Effector CD4-positive, alpha-beta T cell (primary cell): ENCODE results near the gene HDAC7.
"Not testable (repeated sequence)": the region's sequence is repeated elsewhere in the genome, so short reads cannot be mapped to it uniquely, and the experiment has no call there.

Experiments
- DNase-seq: peaks from one replicate; pipeline ENCODE4 v3.0.0-alpha.2; 2020

Gene HDAC7

GRCh38 chr12:47848853-47849252 is 29.1 kb upstream of the HDAC7 start:
- DNase-seq, result no peak

GRCh38 chr12:47846294-47846996 is 26.7 kb upstream of the HDAC7 start:
- DNase-seq, result no peak

DNA sequence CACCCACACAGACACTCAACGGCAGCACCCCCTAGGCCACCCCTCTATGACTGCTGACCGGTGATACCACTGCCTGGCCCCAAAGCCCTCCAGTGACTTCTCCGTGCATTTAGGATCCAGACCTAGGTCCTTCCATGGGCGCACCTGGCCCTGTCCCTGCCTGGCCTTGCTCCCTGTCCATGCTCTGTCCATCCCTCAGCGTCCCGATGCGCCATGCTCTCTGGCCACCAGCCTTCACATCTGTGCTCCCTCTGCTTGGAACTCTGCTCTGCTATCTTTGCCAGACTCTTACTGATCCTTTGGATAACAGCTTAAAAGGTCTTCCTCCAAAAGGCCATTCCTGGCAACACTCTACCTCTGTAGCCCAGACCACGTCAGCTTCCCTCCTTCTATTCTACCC is 25.4 kb upstream of the HDAC7 start:
- no peak for DNase-seq

DNA sequence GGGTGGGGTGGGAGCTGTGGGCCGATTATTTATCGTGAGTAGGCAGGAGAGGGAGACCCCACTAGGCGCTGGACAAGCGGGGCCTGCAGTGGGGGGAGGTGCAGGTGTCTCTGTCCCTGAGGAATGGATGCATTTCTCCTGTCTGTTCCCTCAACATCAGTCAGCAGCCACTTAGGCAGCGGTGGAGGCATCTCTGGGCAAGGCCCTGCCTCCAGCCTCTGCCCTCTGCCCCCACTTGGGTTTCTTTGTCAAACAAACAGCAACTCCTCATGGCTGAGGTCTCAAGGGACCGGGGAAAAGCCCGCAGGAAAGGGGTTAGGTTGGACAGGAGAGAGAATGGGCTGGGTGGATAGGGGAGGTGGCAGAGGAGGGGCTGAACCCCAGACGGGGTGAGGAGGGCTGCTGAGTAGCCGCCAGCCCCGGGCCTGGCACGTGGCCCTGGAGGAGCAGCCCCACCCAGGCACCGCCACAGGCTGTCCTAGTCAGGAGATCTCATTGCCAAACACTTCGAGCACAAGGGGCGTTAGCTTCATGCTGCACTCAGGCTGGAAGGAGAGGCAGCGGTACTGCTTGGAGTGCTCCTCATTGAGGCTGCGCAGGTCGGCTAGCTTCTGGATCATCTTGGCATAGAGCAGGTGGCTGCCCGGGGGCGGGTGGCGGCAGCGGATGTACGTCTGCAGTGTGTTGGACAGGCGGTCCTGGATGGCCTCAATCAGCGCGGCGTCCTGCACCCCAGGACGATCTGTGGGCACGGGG is 24.7 kb upstream of the HDAC7 start:
- DNase-seq, result no peak

DNA sequence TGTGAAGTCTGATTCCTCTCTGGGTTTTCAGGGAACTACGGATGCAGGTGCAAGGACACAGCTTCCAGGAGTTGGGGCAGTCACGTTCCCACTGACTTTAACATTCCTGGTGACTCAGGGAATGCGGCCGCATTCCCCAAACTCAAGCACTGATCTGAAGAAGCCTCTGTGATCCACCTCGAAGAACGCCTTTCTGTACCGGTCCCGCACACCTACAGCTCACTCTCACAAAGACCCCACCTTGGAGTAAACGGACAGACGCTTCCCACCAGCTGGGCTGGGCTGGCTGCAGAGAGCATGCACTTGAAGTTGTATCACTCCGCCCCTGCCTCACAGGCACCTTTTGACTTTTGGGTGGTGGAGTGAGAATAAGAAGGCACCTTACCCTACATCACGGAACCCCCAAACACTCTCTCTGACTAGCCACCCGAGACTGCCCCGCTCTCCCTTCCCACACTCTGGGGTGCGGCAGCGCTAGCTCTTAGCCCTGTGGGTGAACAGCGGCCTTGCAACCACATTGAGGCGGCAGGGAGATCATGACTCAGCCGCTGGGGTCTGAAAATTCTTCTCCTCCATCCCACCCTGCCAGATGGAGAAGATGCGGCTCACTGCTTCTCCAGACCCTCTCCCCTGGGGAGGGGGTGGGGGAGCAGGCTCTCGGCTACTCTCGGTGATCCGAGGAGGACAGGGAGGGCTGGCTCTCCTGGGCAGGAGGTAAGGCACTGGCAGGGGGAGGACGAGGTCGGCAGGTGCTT is 23.7 kb upstream of the HDAC7 start:
- no peak for DNase-seq

- not testable (repeated sequence) for DNase-seq
Measured at GRCh38 chr12:47842543-47842942, 22.8 kb upstream of the HDAC7 start.

DNA sequence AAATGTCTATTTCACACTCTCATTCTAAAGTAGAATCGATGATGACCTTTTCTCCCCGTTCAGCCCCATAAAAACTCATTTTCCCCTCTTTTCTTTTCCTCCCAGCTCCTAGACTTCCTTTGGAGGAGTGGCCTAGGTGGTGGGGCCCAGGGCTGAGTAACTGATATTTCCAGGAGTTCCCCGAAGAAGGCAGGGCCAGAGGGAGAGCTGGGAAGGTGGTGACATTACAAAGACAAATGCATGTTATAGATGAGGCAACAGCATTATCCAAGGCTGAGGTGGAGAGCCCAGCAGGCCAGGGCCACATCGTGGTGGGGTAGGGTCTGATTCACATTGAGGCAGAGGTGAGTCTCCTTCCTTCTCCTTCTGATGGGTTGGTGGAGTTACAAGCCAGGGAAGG is 22.2 kb upstream of the HDAC7 start:
- no peak for DNase-seq

DNA sequence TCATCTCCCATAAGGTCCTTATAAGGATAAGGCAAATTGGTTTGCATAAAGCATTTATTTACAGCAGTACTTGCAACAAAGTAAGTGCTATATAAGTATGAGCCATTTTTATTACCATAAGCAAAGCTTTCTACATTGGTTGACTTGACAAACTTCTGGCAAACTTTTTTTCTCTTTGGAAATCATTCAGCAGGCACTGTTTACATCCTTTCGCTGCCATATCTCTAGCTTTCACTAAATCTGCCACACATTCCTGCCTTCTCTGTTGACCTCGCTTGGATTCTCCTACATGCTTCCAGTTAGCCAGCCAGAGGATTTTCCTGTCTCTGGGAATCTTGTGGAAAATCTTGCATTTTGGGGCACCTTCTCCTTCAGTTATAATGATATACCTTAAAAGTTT is 21.8 kb upstream of the HDAC7 start:
- no peak for DNase-seq

DNA sequence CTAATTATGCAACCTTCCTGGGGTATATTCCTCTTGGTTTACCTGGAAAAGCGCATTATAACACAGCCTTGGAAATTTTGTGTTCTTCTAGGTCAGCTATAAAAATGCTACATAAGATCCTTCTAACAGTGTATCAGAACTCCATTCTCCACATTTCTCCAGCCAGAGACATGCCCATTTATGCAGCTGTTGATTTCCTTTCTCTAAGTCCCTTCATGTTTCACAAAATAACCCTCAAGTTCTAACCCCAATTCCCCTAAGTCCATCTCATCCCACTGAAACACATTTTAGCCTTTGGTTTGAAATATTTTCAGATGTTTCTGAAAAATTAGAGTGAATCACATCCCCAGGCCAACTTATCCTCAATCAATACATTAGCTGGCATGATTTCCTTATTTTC is 20.9 kb upstream of the HDAC7 start:
- no peak for DNase-seq

- DNase-seq, result no peak
Measured at GRCh38 chr12:47839214-47839876, 19.6 kb upstream of the HDAC7 start.

DNA sequence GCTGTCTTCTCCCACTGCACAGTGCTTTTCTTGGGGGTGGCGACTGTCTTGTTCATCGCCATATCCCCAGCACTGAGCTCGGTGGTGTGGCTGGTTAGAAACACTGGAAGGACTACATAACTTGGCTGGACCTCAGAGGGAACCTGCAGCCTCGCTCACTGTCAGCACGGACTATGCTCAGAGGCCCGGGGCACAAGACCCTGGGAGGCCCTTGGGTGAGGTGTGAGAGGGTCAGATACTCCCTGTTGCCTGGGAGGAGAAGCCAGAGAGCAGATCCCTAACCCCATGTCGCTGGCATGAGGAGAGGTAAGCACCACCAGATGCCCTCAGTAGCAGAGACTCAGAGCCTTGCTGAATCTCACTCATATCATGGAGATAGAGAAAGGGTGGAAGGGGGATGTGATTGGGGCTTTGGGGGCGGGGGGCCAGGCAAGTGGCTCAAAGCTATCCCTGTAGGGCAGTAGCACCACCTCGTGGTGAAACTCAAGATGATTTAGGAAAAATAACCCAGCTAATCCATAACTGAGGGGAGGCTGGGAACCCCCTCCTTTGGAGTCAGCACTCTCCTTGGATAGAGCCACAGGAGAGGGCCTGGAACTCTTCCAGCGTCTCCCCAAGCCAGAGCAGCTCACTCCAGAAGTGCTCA is 18.7 kb upstream of the HDAC7 start:
- DNase-seq, result no peak

DNA sequence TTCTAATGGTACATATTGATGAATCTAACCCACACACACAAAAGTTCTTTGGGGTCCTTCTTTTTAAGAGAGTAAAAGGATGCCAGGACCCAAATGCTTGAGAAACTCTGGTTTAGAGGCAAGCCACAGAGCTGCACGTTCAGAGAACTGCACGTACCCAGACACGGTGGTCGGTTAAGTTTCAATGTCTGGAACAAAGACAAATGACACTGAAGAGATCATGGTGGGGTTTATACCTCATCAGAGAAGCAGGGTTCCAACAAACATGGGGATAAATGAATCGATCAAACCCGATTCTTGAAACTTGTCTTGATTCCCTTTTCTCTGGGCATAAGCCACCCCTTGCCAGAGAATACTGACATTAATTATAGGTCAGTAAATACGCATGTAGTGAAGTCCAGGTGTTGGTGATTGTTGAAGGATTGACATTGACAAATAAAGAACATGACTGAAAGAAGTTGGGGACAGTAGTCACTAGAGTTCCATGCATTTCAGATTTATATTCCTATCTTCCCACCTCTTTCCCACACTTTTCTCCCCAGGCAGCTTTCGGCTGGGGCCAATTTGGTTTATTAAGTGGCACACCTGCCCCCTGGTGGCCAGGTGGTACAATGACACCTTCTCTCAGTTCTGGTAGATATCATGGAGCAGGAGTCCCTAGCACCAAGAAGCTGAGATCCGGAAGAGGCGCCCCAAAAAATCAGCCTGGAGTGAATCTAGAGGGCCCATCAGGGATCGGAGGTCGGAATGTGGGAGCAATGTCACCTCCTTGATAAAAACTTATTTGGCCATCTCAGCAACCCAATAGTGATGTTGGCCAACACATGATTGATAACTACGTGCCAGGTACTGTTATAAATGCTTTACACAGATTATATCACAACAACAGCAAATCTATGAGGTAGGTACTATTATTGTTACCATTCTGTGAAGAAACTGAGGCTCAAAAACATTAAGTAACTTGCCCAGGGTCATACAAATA is 17.8 kb upstream of the HDAC7 start:
- DNase-seq, result peak; percentile 57

DNA sequence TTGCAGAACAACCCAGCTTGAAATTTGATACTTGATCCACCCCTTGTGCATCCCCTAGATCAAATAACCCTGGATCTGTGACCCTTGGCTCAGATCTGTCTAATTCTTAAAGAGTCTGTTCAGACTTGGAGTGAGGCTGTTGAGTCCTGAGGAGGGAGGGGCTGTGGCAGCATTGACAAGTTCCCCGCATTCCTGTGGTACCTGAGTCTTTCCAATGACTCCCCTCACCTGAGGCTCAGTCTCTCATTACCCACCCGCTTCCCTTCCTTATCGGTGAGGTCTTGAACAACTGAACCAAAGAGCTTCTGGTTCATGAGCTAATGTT is 16.1 kb upstream of the HDAC7 start:
- no peak for DNase-seq

- no peak for DNase-seq
Measured at GRCh38 chr12:47835006-47835830, 15.5 kb upstream of the HDAC7 start.

GRCh38 chr12:47834199-47834903 is 14.6 kb upstream of the HDAC7 start:
- no peak for DNase-seq

DNA sequence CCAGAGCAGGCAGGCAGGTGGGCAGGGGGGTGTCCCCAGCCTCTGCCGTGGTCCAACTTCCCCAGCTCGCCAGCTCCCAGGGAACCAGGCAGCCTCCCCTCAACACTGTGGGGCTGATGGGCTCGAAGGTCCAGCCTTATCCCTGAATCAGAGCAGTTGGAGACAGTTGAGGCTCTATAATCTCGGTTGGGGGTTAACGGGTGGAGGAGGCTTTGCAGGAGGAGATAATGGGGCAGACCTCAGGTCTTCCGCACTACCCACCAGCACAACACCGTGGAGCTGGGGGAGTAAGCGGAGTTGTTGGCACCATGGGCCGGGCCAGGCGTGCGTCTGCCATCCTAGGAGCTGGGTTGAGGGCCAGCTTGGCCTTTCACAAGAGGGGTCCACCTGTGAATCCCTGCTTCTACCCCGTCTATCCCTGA is 13.9 kb upstream of the HDAC7 start:
- no peak for DNase-seq

- DNase-seq, result no peak
Measured at GRCh38 chr12:47832263-47832933, 12.7 kb upstream of the HDAC7 start.

DNA sequence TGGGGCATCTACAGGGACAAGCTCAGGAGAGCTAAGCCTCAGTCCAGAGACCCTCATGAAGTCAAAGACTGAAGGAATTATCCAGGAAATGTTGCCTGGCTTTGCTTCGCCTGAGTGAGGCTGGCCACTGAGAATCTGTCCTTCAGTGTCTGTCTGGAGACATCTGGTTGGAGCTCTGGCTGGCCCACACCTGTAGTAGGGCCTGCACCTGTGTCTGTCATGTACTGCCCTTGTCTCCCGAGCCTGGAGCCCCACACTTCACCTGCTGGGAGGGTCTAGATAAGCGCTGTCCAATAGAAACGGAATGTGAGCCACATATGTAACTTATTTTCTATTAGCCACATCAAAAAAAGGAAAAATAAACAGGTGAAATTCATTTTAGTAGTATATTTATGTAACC is 9.9 kb upstream of the HDAC7 start:
- no peak for DNase-seq

DNA sequence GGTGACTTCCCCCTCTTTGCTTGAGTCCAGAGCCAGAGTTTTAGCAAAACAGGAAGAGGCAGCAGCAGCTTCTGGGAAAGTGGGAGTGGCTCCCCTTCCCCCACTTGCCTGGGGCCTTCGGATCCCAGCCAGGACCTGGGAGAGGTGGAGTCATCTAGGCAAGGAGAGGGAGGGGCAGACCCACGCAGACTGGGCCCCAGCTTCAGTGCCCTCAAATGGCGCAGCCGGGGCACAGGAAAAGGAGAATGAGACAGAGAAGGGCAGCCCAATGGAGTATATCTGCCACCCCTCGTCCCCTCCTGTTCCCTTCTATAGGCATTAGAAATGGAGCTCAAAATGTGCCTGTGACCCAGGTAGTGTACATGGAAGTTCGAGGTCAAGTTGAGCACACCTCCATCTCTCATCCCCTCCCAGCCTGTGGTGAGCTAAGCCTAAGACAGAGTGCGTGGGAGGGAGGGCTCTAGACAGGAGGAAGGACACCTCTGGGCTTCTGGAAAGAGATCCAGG is 9.3 kb upstream of the HDAC7 start:
- no peak for DNase-seq
